Endothelial cell of umbilical vein (primary cell): Measurements from ENCODE around the gene ZBTB25.

Experiments used
- EZH2 ChIP-seq: IDR thresholded peaks from 2 replicates; pipeline ENCODE4 v1.6.1; 2012; ENCODE audit warnings: borderline replicate concordance, low read depth, mild to moderate bottlenecking, moderate library complexity, low read length, inconsistent platforms; ENCODE audit not compliant: severe bottlenecking
- MYC ChIP-seq: IDR thresholded peaks from one replicate; pipeline ENCODE4 v1.6.1; 2011; ENCODE audit warnings: mild to moderate bottlenecking, low read depth, low read length
- POLR2AphosphoS5 ChIP-seq: IDR thresholded peaks from 2 replicates; pipeline ENCODE4 v1.6.1; 2012; ENCODE audit warnings: low read depth, mild to moderate bottlenecking, control low read depth, low read length, moderate library complexity; ENCODE audit not compliant: insufficient read depth
- TF ChIP-seq, protein P1 (sequence below), 2 donors: IDR thresholded peaks; 1 replicate in 1 of 2; 2 replicates in 1 of 2; pipeline ENCODE4 v1.5.1; 2011; ENCODE audit warnings: low read length in 2 of 2, mild to moderate bottlenecking in 2 of 2, moderate library complexity in 2 of 2, control low read depth in 1 of 2, inconsistent platforms in 1 of 2, low read depth in 1 of 2; ENCODE audit not compliant: insufficient read depth in 1 of 2; ENCODE audit errors: extremely low read depth in 1 of 2
- TF ChIP-seq, protein P2 (sequence below): IDR thresholded peaks from 2 replicates; pipeline ENCODE4 v1.6.1; 2011; ENCODE audit not compliant: insufficient read depth, insufficient read length

DNA sequence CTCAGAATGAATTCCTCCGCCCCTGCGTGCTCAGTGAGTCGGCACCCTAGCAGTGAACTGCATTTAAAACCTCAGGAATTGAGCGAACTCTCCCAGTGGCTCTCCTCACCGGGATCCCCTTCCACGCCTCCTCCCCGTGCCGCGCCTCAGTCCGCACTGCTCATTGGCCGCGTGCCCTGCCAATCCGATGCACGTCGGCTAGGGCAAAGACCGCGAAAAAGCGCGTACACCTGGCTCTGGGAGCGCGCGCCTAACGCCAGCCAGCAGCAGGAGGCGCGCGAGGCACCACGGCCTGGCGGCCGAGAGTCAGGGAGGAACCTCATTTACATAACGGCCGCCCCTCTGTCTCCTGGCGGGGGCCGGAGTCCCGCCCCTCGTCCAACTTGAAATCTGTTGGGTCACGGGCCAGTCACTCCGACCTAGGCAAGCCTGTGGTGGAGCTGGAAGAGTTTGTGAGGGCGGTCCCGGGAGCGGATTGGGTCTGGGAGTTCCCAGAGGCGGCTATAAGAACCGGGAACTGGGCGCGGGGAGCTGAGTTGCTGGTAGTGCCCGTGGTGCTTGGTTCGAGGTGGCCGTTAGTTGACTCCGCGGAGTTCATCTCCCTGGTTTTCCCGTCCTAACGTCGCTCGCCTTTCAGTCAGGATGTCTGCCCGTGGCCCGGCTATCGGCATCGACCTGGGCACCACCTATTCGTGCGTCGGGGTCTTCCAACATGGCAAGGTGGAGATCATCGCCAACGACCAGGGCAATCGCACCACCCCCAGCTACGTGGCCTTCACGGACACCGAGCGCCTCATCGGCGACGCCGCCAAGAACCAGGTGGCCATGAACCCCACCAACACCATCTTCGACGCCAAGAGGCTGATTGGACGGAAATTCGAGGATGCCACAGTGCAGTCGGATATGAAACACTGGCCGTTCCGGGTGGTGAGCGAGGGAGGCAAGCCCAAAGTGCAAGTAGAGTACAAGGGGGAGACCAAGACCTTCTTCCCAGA is 36.9 kb upstream of the ZBTB25 start, which contains the start of gene HSPA2:
- TF ChIP-seq MYC (no peak), EZH2 (no peak), POLR2AphosphoS5 (peak; percentile 76)
- TF ChIP-seq, protein P1, sequence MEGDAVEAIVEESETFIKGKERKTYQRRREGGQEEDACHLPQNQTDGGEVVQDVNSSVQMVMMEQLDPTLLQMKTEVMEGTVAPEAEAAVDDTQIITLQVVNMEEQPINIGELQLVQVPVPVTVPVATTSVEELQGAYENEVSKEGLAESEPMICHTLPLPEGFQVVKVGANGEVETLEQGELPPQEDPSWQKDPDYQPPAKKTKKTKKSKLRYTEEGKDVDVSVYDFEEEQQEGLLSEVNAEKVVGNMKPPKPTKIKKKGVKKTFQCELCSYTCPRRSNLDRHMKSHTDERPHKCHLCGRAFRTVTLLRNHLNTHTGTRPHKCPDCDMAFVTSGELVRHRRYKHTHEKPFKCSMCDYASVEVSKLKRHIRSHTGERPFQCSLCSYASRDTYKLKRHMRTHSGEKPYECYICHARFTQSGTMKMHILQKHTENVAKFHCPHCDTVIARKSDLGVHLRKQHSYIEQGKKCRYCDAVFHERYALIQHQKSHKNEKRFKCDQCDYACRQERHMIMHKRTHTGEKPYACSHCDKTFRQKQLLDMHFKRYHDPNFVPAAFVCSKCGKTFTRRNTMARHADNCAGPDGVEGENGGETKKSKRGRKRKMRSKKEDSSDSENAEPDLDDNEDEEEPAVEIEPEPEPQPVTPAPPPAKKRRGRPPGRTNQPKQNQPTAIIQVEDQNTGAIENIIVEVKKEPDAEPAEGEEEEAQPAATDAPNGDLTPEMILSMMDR (IDR thresholded peaks at IDR 0.05; ENCODE audit: extremely low read depth in 1 of 2, insufficient read depth in 1 of 2, low read depth in 1 of 2, low read length in 2 of 2), result peak; percentile 86 to 95
- TF ChIP-seq, protein P2, sequence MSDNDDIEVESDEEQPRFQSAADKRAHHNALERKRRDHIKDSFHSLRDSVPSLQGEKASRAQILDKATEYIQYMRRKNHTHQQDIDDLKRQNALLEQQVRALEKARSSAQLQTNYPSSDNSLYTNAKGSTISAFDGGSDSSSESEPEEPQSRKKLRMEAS, result peak; percentile 52
